IPS-11a (cell line): ENCODE results near the gene ZNF641.
"Not testable (repeated sequence)": the region's sequence is repeated elsewhere in the genome, so short reads cannot be mapped to it uniquely, and the experiment has no call there.

Source experiments
- H3K4me3 ChIP-seq: one replicate; pipeline ENCODE4 v1.5.1; 2013; ENCODE audit warnings: low read depth, low read length, control low read depth

ZNF641 gene

GRCh38 chr12:48336061-48336460 lies 14.7 kb downstream of the ZNF641 start:
- H3K4me3 ChIP-seq = no peak overlapping the region

GRCh38 chr12:48334808-48335207 lies 15.9 kb downstream of the ZNF641 start:
- no peak overlapping the region for H3K4me3 ChIP-seq

- not testable (repeated sequence) for H3K4me3 ChIP-seq
Observed at GRCh38 chr12:48333680-48334079, 17.0 kb downstream of the ZNF641 start.

GRCh38 chr12:48331399-48331798 lies 19.3 kb downstream of the ZNF641 start:
- no peak overlapping the region for H3K4me3 ChIP-seq

GRCh38 chr12:48329199-48329939 lies 21.4 kb downstream of the ZNF641 start:
- H3K4me3 ChIP-seq = no peak overlapping the region

- no peak overlapping the region for H3K4me3 ChIP-seq
Observed at GRCh38 chr12:48316491-48316890, 34.2 kb downstream of the ZNF641 start.

- H3K4me3 ChIP-seq = no peak overlapping the region
Observed at GRCh38 chr12:48311313-48311712, 39.4 kb downstream of the ZNF641 start.

GRCh38 chr12:48307269-48307668 lies 43.5 kb downstream of the ZNF641 start:
- H3K4me3 ChIP-seq = no peak overlapping the region

GRCh38 chr12:48305190-48305589 lies 45.5 kb downstream of the ZNF641 start:
- no peak overlapping the region for H3K4me3 ChIP-seq

GRCh38 chr12:48302161-48302911 lies 48.4 kb downstream of the ZNF641 start:
- no peak overlapping the region for H3K4me3 ChIP-seq

GRCh38 chr12:48300774-48301173 lies 49.9 kb downstream of the ZNF641 start:
- no peak overlapping the region for H3K4me3 ChIP-seq

- peak overlapping the region; percentile 47 for H3K4me3 ChIP-seq
Observed at GRCh38 chr12:48296586-48297282, 54.0 kb downstream of the ZNF641 start.

GRCh38 chr12:48292040-48292439 lies 58.7 kb downstream of the ZNF641 start:
- no peak overlapping the region for H3K4me3 ChIP-seq

- H3K4me3 ChIP-seq = no peak overlapping the region
Observed at GRCh38 chr12:48291511-48291910, 59.2 kb downstream of the ZNF641 start.

- no peak overlapping the region for H3K4me3 ChIP-seq
Observed at GRCh38 chr12:48288387-48289268, 62.1 kb downstream of the ZNF641 start.
